ENCODE results near the gene SLC22A25. TPM values are rescaled to one million over a fixed set of nuclear protein-coding genes. Genes with fewer than 3 reads are reported as not detected.
"Not testable (repeated sequence)": the region's sequence is repeated elsewhere in the genome, so short reads cannot be mapped to it uniquely, and the experiment has no call there.

The SLC22A25 gene
- not detected for total RNA-seq

DNA sequence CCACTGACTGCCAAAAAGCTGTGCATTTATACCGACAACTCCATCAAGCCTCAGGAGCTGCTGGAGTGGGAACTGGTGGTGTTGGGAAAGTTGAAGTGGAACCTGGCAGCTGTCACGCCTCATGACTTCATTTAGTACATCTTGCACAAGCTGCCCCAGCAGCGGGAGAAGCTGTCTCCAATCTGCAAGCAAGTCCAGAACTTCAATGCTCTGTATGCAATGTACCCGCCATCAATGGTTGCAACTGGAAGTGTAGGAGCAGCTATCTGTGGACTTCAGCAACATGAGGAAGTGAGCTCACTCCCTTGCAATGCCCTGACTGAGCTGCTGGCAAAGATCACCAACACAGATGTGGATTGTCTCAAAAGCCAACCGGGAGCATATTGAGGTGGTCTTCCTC lies at the start of gene SLC22A25:
Gene SLC22A25, minus strand, starts transcription at position 67 of the 400 bp plus-strand sequence. CDS start 13,947 bp downstream, outside the sequence.
- no peak for DNase-seq

GRCh38 chr11:63290285-63290684 lies 46.9 kb upstream of the SLC22A25 start:
- DNase-seq: no peak

DNA sequence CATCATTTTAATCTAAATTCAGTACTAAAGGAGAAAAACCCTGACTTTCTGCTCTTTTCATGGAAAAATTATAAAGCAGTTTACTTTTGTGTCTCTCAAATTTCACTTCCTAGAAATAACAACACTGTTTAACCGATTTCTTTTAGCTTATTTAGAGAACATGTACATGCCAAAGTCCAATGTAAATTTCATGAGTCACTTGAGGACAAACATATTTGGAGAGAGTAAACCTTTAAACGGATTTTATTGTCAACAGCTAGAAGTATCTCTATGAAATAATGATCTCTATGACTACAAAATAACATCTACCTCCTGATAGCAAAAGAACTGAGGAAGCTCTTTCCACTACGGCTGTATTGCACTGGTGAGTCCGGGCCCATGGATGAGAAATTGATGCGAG lies 46.3 kb upstream of the SLC22A25 start:
- no peak for DNase-seq

DNA sequence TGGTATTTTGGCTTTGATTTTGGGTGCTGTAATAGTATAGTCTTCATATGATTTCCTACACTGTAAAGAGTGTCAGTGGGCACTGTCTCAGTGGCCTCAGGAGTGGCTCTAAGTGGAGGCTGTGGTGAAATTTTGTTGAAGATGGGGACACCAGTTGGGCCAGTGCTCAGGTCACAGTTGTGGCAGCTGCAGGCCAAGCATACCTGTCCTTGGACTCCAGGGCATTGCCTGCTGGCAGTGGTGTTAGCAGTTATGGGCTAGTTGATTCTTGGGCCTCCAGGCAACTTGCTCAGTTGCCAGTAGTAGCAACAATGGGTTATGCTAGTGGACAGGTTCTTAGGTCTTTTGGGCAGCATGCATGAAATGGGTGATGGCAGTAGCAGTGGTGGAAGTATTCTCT lies 39.2 kb upstream of the SLC22A25 start:
- no peak for DNase-seq

DNA sequence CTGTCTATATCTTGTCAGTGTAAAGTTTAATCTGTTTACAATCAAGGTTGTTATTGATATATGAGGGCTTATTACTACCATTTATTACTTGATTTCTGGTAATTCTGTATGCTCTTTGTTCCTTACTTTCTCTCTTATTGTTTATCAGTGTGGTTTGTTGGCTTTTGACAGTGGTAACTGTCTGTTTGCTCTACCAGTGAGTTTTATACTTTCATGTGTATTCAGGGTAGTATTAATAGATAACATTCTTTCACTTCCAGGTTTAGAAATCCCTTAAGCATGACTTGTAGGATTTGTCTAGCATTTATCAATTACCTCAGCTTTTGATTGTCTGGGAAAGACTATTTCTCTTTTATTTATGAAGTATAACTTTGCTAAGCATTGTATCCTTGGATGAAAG lies 37.5 kb upstream of the SLC22A25 start:
- no peak for DNase-seq

DNA sequence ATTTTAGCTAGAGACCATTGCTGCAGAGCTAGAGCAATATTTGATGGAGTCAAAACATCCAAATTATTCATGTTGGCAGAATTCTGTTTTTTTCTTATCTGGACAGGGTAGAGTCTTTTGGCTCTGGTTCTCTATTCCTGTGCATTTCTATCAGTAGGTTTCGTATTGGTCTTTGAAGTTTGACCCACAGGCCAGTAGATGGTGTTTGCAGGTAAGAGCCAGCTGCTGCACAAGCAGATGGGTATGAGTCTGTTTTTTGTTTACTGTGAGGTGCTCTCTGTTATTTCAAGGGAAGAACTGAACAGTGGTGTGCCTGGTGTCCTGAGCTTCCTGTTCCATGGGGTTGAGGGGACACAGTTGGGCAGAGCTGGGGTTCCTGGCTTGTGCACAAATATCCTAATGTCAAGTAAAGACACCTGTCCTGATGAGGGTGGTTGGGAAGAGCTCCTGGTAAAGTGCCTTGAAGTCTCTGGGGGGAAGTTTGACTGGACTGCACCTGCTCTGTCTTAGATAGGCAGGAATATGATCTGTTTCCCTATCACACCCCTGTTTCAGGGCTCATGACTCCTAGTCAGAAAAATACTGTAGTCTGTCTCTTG lies 34.0 kb upstream of the SLC22A25 start:
- DNase-seq: no peak

- no peak for DNase-seq
Observed at GRCh38 chr11:63274776-63275175, 31.4 kb upstream of the SLC22A25 start.

GRCh38 chr11:63273685-63274084 lies 30.3 kb upstream of the SLC22A25 start:
- DNase-seq: no peak

GRCh38 chr11:63262547-63262946 lies 19.1 kb upstream of the SLC22A25 start:
- no peak for DNase-seq

DNA sequence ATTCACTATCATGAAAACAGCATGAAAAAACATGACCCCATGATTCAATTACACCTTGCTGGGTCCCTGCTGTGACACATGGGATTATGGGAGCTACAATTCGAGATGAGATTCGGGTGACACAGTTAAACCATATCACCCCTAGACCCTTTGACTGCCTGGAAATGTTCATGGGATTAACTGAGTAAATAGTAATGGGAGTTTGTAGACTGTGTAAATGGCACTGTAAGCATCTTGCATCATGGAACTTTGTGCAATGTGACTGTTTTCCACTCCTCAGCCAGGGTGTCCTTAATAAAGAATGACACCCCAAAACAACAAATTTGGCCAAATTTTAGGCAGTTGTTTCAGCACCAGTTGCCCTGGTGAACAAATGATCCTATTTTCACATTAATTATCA lies 7.9 kb upstream of the SLC22A25 start:
- no peak for DNase-seq

- no peak for DNase-seq
Observed at GRCh38 chr11:63250162-63251050, 7.0 kb upstream of the SLC22A25 start.

DNA sequence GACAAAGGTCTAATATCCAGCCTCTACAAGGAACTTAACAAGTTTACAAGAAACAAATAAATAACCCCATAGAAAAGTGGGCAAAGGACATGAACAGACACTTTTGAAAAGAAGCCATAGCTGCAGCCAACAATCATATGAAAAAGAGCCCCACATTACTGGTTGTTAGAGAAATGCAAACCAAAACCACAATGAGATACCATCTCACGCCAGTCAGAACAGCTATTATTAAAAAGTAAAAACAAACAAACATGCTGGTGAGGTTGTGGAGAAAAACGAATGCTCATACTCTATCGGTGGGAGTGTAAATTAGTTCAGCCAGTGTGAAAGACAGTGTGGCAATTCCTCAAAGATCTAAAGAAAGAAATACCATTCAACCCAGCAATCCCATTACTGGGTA lies 5.6 kb upstream of the SLC22A25 start:
- DNase-seq: no peak

DNA sequence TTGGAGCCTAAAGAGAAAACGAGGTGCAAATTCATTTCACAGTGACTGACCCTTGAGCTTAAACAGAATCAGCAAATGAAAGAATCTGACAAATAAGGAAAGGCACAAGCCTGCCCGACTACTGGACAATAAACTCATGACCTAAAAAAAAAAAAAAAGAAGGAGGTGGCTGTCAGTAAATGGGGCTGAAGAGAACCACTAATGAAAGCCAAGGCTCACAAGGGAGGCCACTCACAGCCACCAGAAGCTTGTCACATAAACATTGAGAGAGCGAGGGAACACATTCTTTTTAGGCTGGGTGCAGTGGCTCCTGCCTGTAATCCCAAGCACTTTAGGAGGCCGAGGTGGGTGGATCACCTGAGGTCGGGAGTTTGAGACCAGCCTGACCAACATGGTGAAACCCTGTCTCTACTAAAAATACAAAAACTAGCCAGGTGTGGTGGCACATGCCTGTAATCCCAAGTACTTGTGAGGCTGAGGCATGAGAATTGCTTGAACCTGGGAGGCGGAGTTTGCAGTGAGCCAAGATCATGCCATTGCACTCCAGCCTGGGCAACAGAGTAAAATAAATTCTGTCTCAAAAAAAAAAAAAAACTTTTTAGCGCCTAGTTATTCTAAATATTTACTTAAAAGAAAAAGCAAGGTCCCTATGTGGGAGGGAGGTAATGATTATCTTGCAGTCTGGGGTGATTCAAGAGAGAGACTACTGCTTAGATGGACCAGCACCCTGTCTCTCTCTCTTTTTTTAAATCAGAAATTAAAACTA lies 4.0 kb upstream of the SLC22A25 start:
- not testable (repeated sequence) for DNase-seq

DNA sequence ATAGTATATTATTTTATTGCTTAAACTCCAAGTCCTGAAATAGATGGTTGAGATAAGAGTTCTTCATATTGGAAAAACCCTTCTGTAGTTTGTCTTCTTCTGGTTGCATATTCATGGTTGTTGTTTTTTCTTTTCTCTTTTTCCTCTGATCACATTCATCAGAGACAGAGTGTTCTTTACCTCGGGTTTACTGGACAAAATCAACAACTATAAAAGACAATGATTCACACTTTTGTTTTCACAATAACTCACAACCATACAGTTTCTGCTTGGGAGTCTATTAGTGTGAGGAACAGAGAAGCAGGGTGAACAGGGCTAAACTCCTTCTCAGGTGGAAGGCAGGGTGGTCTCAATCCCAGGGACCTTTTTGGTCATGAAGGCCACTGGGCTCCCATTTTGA lies 2.6 kb upstream of the SLC22A25 start:
- no peak for DNase-seq

GRCh38 chr11:63244862-63245261 lies 1.5 kb upstream of the SLC22A25 start:
- no peak for DNase-seq

- DNase-seq: no peak
Observed at GRCh38 chr11:63242089-63242781, 1.2 kb downstream of the SLC22A25 start.

- no peak for DNase-seq
Observed at GRCh38 chr11:63240791-63241379, 2.5 kb downstream of the SLC22A25 start.

DNA sequence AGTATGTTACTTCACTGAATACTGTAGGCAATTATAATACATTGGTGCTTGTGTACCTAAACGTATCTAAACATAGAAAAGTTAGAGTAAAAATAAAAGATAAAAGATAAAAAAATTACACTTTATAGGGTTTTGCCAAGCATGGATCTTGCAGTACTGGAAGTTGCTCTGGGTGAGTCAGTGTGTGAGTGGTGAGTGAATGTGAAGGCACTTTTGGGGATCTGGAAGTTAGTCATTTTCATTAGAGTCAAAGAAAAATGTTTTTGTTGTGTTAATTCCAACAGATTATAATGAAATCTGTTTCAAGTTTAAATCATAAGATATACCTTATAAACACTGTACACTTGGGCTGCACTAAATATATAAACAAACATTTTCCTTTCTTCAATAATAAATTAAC lies 3.3 kb downstream of the SLC22A25 start:
- no peak for DNase-seq

GRCh38 chr11:63239254-63239653 lies 4.1 kb downstream of the SLC22A25 start:
- no peak for DNase-seq

DNA sequence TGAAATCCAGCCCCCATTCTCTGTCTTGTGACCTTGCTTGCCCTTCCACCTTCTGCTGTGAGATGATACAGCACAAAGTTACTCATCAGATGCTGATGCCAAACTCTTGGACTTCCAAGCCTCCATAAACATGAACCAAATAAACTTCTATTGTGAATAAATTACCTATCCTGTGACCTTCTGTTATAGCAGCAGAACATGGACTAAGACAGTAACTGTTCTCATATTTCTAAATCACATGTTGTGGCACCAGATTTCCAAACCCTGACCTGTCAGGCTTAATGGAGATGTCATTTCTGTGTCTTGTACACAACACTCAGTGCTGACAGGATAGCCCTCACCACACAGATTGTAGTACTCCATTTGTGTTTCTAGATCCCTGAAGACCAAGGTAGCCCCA lies 6.0 kb downstream of the SLC22A25 start:
- DNase-seq: no peak

DNA sequence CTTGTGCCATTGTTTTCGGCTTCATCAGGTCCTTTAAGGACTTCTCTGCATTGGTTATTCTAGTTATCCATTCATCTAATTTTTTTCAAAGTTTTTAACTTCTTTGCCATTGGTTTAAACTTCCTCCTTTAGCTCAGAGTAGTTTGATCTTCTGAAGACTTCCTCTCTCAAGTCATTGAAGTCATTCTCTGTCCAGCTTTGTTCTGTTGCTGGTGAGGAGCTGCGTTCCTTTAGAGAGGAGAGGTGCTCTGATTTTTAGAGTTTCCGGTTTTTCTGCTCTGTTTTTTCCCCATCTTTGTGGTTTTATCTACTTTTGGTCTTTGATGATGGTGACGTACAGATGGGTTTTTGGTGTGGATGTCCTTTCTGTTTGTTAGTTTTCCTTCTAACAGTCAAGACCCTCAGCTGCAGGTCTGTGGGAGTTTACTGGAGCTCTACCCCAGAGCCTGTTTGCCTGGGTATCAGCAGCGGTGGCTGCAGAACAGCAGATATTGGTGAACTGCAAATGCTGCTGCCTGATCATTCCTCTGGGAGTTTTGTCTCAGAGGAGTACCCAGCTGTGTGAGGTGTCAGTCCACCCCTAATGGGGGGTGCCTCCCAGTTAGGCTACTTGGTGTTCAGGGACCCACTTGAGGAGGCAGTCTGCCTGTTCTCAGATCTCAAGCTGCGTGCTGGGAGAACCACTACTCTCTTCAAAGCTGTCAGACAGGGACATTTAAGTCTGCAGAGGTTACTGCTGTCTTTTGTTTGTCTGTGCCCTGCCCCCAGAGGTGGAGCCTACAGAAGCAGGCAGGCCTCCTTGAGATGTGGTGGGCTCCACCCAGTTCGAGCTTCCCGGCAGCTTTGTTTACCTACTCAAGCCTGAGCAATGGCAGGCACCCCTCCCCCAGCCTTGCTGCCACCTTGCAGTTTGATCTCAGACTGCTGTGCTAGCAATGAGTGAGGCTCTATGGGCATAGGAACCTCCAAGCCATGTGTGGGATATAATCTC lies 7.6 kb downstream of the SLC22A25 start:
- DNase-seq: not testable (repeated sequence)

Measured in effector CD4-positive, alpha-beta T cell (primary cell).